Erythroblast (primary cell): ENCODE results near the gene CHP1.
A peak's percentile ranks its signal among the peaks of the same experiment; 100 is the strongest.
"Not testable (repeated sequence)": the region's sequence is repeated elsewhere in the genome, so short reads cannot be mapped to it uniquely, and the experiment has no call there.

Source experiments
- DNase-seq, 2 experiments: peaks; one replicate each; lab custom pipeline; 2025; lab: John Stamatoyannopoulos, UW
- GATA1 ChIP-seq: IDR thresholded peaks from 2 replicates; pipeline ENCODE4 v1.6.1; 2011; ENCODE audit warnings: low read depth, mild to moderate bottlenecking, control low read depth, low read length, moderate library complexity
- POLR2A ChIP-seq: IDR thresholded peaks from 2 replicates; pipeline ENCODE4 v1.6.1; 2011; ENCODE audit warnings: mild to moderate bottlenecking, low read length

CHP1 gene

GRCh38 chr15:41276831-41277230 is 45.8 kb downstream of the CHP1 start:
- DNase-seq = peak in 1 of 2 experiments; percentile 37
- TF ChIP-seq POLR2A (no peak), GATA1 (no peak)

GRCh38 chr15:41278319-41278718 is 47.3 kb downstream of the CHP1 start:
- no peak for DNase-seq
- TF ChIP-seq POLR2A (no peak), GATA1 (no peak)

GRCh38 chr15:41279535-41280283 is 48.6 kb downstream of the CHP1 start:
- no peak for DNase-seq
- TF ChIP-seq POLR2A (no peak), GATA1 (no peak)

GRCh38 chr15:41281236-41281635 is 50.2 kb downstream of the CHP1 start:
- TF ChIP-seq GATA1 (no peak), POLR2A (no peak)
- DNase-seq = no peak

- DNase-seq = not testable (repeated sequence)
Measured at GRCh38 chr15:41282436-41282835, 51.4 kb downstream of the CHP1 start.

- not testable (repeated sequence) for DNase-seq
Measured at GRCh38 chr15:41282980-41283652, 52.0 kb downstream of the CHP1 start.

GRCh38 chr15:41283653-41284426 is 52.8 kb downstream of the CHP1 start:
- DNase-seq = peak; percentile 100
- TF ChIP-seq POLR2A = peak; percentile 97
- no peak for TF ChIP-seq GATA1

- peak; percentile 73 to 82 for DNase-seq
- no peak for TF ChIP-seq POLR2A
Measured at GRCh38 chr15:41284427-41285177, 53.5 kb downstream of the CHP1 start.

GRCh38 chr15:41285285-41285684 is 54.2 kb downstream of the CHP1 start:
- TF ChIP-seq POLR2A = no peak
- no peak for TF ChIP-seq GATA1

GRCh38 chr15:41286665-41287333 is 55.7 kb downstream of the CHP1 start:
- no peak for TF ChIP-seq GATA1
- TF ChIP-seq POLR2A = no peak
- DNase-seq = peak; percentile 15 to 22

More at GRCh38 chr15:41285285-41285684, 54.2 kb downstream of the CHP1 start:
- peak; percentile 41 to 55 for DNase-seq

- no peak for TF ChIP-seq POLR2A
- no peak for TF ChIP-seq GATA1
- DNase-seq = no peak
Measured at GRCh38 chr15:41288464-41288863, 57.4 kb downstream of the CHP1 start.

- no peak for DNase-seq
- TF ChIP-seq POLR2A (no peak), GATA1 (no peak)
Measured at GRCh38 chr15:41289953-41290352, 58.9 kb downstream of the CHP1 start.

- no peak for DNase-seq
- TF ChIP-seq GATA1 (no peak), POLR2A (no peak)
Measured at GRCh38 chr15:41291065-41291631, 60.1 kb downstream of the CHP1 start.

- no peak for TF ChIP-seq POLR2A
- TF ChIP-seq GATA1 = no peak
- DNase-seq = no peak
Measured at GRCh38 chr15:41292521-41292920, 61.5 kb downstream of the CHP1 start.

- DNase-seq = not testable (repeated sequence)
Measured at GRCh38 chr15:41301139-41301538, 70.1 kb downstream of the CHP1 start.
